AG08395 (cell line): ENCODE measurements around the gene GNPDA1.
A peak's percentile ranks its signal among the peaks of the same experiment; 100 is the strongest.

Experiments
- DNase-seq: peaks from one replicate; pipeline ENCODE4 v3.0.0; 2012; ENCODE audit warnings: mixed read lengths, low spot score

The GNPDA1 gene

GRCh38 chr5:141992349-141992963, 20.4 kb downstream of the GNPDA1 start:
- DNase-seq, result peak; percentile 61

DNA sequence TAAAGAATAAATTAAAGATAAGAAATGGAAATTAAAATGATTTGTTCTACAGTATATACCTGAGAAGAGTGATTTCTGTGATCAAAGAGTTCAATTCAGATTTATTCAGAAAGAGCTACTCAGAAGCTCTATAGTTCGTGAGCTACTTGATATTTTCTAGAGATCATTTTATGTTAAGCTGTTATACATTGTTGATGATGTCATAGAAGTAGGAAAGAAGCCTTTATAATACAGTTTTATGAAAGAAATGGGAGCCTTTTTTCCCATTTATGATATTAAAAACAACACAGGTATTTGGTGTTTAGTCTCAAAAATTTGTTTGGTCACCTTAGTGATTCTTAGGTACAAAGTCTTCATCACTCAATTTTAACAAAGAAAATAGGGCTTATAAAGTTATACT, 23.1 kb downstream of the GNPDA1 start:
- DNase-seq, result no peak

GRCh38 chr5:141986072-141986471, 26.8 kb downstream of the GNPDA1 start:
- DNase-seq, result no peak

GRCh38 chr5:141982626-141983025, 30.2 kb downstream of the GNPDA1 start:
- no peak for DNase-seq

DNA sequence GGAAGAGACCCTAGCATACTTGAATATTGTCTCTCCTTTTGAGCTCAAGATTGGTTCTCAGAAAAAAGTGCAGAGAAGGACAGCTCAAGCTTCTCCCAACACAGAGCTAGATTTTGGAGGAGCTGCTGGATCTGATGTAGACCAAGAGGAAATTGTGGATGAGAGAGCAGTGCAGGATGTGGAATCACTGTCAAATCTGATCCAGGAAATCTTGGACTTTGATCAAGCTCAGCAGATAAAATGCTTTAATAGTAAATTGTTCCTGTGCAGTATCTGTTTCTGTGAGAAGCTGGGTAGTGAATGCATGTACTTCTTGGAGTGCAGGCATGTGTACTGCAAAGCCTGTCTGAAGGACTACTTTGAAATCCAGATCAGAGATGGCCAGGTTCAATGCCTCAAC, 34.4 kb downstream of the GNPDA1 start:
- DNase-seq, result no peak

DNA sequence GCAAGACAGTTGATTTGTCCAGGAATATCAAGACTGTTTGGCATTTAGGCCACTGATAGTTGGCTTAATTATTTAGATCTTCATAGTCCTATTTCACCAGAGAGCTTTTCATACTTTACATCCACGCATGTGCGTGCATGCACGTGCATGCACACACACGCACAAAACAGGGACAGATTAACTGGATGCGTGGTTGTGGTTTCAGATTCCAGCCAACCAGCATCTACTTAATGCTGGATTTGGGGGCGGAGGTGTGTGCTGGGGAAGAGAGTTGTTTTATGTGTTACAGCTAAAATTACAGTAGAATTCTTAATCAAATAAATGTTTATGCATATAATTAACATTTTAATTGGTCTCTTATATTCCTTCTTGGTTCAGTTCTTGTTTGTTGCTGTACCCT, 36.7 kb downstream of the GNPDA1 start:
- no peak for DNase-seq

DNA sequence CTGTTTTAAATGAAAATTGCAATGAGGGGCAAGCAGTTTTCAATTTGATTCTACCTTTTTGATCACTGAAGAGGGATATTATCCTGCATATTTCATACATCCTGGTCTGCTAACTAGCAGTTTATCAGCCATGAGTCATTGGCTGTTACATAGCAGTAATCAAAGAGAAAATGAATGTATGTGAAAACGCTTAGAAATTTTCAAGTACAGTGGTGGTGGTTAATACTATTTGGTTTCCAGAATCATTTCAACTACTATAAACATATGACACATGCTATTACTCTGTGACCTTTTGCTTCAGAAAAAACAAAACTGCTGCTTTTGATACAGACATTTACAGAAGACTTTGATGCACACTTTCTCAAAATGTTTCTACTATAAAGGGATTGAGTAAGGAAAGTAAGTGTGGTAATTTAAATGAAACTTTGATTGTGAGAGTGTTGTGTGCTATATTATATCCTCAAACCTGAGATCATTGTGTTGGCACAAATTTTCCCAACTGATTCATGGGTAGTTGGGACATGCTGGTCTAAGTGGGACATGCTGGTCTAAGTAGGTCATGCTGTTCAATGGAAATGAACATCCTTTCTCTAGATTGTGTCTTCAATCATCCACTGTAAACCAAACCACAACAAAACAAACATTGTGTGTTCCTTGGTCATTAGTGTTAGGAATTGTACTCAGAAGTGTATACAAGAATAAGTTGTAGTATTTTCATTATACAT, 38.8 kb downstream of the GNPDA1 start:
- no peak for DNase-seq

DNA sequence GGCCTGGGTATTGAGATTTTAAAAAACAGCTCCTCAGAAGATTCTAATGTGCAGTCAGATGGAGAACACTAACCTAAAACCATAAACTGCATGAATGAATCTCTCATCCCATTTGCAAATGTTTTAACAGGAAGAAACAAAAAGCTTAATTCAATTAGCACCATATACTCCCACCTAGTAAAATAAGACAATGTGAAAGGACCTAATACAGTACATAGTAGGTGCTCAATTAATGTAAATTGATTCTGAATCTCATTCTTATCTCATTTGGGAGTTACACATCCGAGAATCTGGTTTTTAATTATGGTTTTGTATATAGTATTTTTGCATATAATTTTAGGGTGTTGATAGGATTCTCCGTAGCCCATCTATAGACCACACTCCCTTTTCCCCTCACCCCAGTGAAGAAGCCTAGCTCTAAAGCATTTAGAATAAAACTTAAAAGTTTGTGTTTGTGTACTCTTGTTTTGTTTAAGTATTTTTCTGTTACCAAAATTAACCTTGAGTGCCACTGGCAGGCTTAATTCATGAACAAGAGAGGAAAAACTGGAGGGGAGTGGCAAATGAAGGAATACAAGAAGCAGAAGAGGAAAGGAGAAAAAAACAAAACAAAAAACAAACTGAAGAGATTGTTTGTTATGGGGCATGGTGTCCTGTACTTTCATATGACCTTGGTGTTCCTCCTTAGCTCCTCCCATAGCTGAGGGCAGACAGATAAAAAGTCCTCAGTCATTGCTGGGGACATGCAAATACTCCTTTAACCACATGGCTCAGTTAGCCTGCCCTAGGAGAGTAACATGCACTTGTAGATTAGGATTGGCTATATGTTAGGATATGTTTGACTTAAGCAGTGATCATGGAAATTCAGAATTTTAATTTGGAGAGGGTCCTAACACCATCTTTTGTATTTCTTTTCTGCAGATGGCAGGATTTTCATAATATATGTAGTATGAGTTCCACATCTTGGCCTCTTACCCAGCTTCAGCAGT, 42.8 kb downstream of the GNPDA1 start:
- peak; percentile 47 for DNase-seq

GRCh38 chr5:141968914-141969608, 43.8 kb downstream of the GNPDA1 start, which contains the start of gene RNF14:
RNF14 (plus strand) TSS chr5:141969105; CDS start chr5:141973589, 4,484 bp downstream.
- peak; percentile 98 for DNase-seq

DNA sequence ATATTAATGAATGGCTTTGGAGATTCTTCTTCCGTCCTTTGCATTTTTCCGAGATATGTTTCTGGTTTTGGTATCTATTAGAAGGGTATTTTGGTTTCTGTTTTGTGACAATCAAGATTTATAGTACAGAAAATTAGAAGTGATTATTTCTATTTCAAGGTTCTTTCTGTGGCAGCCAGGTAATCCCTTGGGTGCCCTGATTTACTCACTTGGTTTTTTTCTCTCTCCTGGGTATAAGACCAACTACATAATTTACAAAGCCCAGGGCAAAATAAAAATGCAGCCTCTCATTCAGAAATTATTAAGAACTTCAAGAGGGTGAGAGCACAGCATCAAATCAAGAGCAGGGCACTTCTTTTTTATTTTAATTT, 45.9 kb downstream of the GNPDA1 start:
- DNase-seq, result no peak

DNA sequence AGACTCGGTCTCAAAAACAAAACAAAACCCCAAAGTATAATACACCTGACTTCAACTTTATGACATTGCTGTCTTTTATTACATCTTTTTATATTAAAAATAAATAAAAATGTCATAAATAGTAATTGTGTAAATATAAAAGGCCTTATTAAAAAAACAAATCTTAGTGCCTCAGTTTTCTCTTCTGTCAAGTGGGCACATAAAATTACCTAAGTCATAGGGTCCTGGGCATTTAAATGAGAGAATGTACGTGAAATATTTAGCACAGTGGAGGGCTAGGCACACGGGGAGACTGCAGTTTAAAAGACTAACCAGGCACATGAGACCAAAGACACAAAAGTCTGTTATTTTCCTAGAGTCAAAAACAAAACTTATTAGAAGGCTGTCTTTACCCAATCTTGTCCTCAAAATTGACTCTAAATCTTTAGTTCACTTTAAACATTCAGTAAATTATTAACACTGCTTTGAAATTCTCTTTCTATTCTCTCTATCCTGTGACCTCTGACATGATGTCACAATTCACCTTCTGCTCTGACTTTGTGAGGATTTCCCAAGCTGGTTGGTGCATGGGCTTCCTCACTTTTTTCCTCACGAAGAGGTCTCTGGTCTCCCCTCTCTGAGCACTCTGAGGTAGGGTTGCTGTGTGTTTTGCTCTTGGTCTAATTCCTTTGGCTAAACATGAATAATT, 46.4 kb downstream of the GNPDA1 start:
- DNase-seq, result no peak

DNA sequence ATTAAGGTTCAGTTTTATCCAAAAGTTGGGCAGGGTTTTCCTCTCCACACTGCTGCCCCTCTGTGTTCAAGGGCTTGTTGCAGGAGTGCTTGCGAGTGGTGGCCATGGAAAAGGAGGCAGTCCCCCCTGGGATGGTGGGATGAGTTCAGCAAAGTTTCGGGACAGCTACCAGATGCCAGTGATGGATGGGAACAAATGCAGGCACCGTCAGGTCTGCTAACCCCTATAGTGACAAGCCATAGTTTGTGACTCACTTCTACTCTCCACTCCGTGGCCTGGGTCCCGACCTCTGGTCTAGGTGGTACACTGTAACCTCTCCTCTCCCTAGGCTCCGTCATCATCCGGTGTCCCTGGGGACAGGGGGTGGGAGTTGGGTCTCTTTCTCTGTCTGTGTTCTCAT, 47.8 kb downstream of the GNPDA1 start:
- DNase-seq, result no peak

DNA sequence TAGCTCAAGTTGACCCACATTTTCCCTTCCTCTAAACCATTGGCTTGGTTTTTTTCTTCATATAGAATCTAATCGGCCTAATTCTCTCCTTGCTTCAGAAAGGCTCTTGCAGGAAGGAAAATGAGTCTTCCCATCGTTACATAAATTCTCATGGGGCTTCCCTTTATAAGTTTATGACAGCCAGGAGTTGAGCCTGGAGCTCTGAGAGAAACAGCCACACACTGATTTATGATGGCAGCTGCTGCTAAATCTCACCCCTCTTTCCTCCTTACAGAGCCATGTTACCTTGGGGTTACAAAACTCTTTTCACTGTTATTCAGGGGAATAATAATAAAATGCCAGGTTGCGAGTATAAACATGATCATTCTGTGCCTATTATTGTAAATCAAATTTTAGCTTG, 49.1 kb downstream of the GNPDA1 start:
- no peak for DNase-seq

DNA sequence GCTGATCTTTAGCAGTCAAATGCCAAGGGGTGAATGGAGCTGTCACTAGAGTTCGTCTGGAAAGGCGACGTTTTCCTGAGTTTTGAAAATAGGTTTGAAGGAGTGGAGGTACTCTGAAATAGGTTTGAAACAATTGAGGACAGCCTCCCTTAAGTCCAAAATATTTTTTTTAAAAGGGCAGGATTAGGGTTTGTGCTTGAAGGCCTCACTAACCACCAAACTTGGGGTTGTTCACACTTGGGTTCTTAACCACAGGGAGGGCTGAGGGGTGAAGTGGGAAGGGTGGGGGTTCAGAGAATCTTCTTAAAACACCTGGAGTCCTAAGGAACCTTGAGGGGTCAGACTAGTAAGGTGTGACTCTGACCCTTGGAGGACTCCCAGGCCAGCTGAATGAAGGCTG, 51.4 kb downstream of the GNPDA1 start:
- no peak for DNase-seq

DNA sequence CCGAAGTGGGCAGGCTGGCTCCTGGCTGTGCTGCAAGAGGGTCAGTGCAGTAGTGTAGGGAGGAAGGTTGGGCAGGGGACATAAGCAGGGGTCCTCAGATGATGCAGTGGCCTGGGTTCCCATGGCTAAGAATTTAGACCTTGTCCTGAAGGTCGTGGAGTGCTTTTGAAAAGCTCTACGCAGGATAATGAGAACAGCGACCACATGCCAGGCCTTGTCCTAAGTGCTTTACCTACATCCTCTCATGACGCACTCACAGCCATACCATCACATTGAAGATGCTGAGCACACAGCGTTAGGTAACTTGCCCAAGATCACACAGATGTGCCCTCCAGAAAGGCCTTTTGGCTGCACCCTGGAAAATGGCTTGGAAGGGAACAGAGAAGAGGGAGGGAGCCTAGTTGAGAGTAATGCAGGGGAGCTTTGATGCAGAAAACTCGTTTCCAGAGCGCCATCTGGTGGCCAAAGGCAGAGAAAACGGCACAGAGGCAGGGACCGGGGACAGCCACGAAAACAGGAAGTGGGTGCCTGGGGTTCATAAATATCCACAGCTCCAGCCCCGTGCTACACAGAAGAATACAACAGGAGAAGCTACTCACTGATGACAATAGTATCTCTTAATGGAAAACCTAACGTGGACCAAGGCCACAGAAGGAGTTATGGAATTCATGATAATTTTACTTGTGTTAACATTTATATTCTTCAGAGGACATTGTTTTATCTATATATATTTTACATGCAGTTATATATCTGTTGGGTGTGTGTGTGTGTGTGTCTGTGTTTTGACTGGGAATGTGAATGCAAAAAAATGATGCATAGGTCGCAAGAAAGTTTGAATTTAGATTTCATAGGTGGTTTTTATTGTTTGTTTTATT, 52.1 kb downstream of the GNPDA1 start:
- peak; percentile 92 for DNase-seq

DNA sequence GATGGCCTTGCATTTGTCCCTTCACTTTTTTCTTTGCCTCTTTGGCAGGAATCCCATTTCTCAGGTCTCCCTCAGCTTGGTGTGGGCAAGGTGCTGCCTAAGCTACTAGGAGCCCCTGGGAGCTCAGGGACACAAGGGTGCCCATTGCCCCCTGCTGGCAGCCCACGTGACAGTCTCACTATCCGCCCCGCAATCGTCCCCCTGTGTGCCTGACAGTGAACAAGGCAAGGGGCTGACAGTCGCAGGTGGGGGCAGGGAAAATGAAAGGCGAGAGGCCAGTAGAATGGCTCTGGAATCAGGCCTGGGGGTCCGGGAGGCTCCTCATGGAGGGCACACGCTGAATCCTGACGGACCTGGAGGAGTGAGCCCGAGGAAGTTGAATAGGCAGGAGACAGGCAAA, 52.8 kb downstream of the GNPDA1 start:
- no peak for DNase-seq

- no peak for DNase-seq
Measured at GRCh38 chr5:141958546-141959172, 54.2 kb downstream of the GNPDA1 start.

DNA sequence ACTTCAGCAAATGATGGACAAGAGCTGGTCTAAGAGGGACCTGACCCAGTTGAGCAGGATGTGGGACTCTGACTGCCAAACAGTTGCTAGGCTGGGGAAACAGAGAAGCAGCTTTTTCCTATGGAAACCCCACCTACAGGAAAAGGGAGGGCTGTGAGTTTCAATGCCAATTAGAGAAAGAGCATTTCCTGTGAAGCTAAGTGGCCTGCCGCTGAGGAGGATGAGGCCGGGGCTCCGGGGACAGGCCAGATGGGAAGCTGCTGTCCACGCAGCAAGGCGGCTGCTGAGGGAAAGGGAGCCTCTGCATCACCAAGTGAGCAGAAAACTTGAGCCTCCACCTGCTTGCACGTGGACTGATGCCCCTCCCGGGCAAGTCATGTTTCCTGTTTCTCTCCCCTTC, 54.7 kb downstream of the GNPDA1 start, which contains the start of gene PCDH12:
PCDH12 (minus strand) TSS at position 90 of the 400 bp plus-strand sequence. CDS start 351 bp downstream, outside the sequence.
- DNase-seq, result peak; percentile 27

DNA sequence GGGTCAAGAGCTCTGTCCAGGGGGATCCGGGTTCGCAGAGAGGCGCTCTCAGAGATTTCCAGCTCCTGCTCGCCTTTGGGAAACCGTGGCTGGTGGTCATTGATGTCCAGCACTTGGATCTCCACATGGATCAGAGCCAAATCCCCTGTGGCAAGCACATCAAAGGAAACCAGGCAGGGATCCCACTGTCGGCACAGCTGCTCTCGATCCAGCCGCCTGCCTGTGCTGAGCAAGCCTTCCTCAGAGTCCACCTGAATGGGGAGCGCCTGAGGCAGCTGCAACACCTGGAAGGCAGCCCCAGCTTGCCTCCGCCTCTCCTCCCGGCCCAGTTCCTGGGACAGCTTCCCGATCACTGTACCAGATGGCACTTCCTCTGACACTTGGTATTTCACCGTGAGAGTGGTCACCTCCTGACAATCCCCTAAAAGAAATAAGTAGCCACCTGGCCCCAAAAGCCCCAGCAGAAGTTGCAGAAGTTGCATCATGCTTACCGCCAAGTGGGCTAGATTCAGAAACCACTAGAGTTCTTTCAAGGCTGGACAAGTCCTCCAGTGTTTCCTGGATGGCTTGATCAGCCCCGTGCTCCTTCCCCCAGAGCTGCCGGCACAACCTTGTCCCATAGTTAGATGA, 55.3 kb downstream of the GNPDA1 start:
- DNase-seq, result no peak
